GOT3 (cell line): ENCODE results near the gene HTR1E.
"Not testable (repeated sequence)": the region's sequence is repeated elsewhere in the genome, so short reads cannot be mapped to it uniquely, and the experiment has no call there.

ENCODE experiments used
- DNase-seq: peaks from one replicate; lab custom pipeline; 2025; ENCODE audit warnings: mixed read lengths; lab: John Stamatoyannopoulos, UW

Gene HTR1E

GRCh38 chr6:86978251-86978650 lies 40.9 kb downstream of the HTR1E start:
- no peak for DNase-seq

GRCh38 chr6:87001494-87001893 lies 64.2 kb downstream of the HTR1E start:
- no peak for DNase-seq

- not testable (repeated sequence) for DNase-seq
These were observed 65.1 kb downstream of the HTR1E start for GRCh38 chr6:87002391-87002790.

GRCh38 chr6:87006541-87006940 lies 69.2 kb downstream of the HTR1E start:
- DNase-seq, result not testable (repeated sequence)

- not testable (repeated sequence) for DNase-seq
These were observed 72.3 kb downstream of the HTR1E start for GRCh38 chr6:87009581-87009980.

- DNase-seq, result no peak
These were observed 74.7 kb downstream of the HTR1E start for GRCh38 chr6:87012035-87012434.

GRCh38 chr6:87012743-87013142 lies 75.4 kb downstream of the HTR1E start:
- no peak for DNase-seq

- no peak for DNase-seq
These were observed 79.4 kb downstream of the HTR1E start for GRCh38 chr6:87016772-87017171.

- no peak for DNase-seq
These were observed 89.7 kb downstream of the HTR1E start for GRCh38 chr6:87027021-87027420.

- no peak for DNase-seq
These were observed 92.5 kb downstream of the HTR1E start for GRCh38 chr6:87029711-87030314.

GRCh38 chr6:87040729-87041128 lies 103.4 kb downstream of the HTR1E start:
- no peak for DNase-seq

GRCh38 chr6:87045521-87046075 lies 108.3 kb downstream of the HTR1E start:
- DNase-seq, result no peak

GRCh38 chr6:87049779-87050178 lies 112.5 kb downstream of the HTR1E start:
- DNase-seq, result no peak

GRCh38 chr6:87053312-87053711 lies 116.0 kb downstream of the HTR1E start:
- no peak for DNase-seq

- no peak for DNase-seq
These were observed 117.0 kb downstream of the HTR1E start for GRCh38 chr6:87054143-87054833.

- DNase-seq, result no peak
These were observed 122.6 kb downstream of the HTR1E start for GRCh38 chr6:87059943-87060342.

- DNase-seq, result no peak
These were observed 127.8 kb downstream of the HTR1E start for GRCh38 chr6:87065117-87065516.
